ENCODE results near the gene FAM168A.

GRCh38 chr11:73513707-73514106, 84.2 kb downstream of the FAM168A start:
- TF ChIP-seq ZNF274 (IDR thresholded peaks at IDR 0.05; ENCODE audit: low read depth, low read length) (no peak), SUZ12 (IDR thresholded peaks at IDR 0.05; ENCODE audit: extremely low read depth, insufficient read depth, insufficient read length) (no peak)
